ENCODE data around the gene MRPS33.

DNA sequence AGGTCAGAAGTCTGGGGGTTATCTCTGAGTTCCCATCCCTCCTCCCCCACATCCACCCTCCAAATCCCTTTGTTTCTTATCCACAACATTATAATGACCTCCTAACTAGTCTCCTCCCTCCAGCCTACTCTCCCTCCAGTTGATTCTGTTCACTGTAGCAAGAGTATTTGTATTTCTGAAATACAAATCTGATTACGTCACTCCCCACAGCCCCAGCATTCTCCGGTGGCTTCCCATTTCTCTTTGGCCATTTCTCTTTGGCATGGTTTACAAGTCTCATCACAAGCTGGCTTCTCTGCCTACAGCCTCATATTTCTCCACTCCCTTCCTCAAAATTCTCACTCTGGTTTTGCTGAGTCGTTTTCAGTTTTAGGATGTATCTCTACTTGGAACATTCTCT is 24.6 kb upstream of the MRPS33 start:
- no peak for TF ChIP-seq CTCF (IDR thresholded peaks at IDR 0.05)
- TF ChIP-seq POLR2A (IDR thresholded peaks at IDR 0.05), result no peak
